ENCODE data around the gene MYO5A.

DNA sequence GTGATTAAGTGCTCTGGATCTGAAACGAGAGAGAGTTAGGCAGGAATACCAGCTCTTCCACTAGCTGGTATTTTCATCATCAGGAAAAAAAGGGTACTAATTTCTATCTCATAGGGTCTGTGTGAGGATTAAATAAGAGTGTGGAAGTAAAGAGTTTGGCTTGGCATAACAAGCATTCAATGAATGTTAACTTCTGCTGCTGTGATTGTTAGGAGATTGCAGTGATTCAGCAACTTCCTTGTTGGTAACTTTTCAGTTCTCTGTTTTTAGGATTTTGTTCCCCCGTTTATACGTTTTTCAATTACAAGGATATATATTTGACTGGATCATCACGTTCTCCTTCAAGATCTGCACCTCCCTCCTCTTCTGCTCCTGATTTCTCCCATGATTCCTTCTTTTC lies 167.2 kb downstream of the MYO5A start:
- TF ChIP-seq EZH2 (IDR thresholded peaks at IDR 0.05) (no peak), POLR2AphosphoS5 (IDR thresholded peaks at IDR 0.05; ENCODE audit: low read depth, low read length) (no peak), ZNF274 (IDR thresholded peaks at IDR 0.05; ENCODE audit: low read depth, low read length) (no peak), TCF7L2 (IDR thresholded peaks at IDR 0.05; ENCODE audit: borderline replicate concordance, extremely low read depth, insufficient read depth, insufficient read length) (no peak), EZH2phosphoT487 (IDR thresholded peaks at IDR 0.05; ENCODE audit: borderline replicate concordance) (no peak), POLR2A (IDR thresholded peaks at IDR 0.05; ENCODE audit: borderline replicate concordance, extremely low read depth, insufficient read depth, insufficient read length) (no peak), SP1 (IDR thresholded peaks at IDR 0.05; ENCODE audit: low read depth) (no peak), SIN3A (IDR thresholded peaks at IDR 0.05; ENCODE audit: low read depth) (no peak), RAD21 (IDR thresholded peaks at IDR 0.05; ENCODE audit: low read depth) (no peak), JUND (IDR thresholded peaks at IDR 0.05) (no peak)
- TF ChIP-seq, protein P1, sequence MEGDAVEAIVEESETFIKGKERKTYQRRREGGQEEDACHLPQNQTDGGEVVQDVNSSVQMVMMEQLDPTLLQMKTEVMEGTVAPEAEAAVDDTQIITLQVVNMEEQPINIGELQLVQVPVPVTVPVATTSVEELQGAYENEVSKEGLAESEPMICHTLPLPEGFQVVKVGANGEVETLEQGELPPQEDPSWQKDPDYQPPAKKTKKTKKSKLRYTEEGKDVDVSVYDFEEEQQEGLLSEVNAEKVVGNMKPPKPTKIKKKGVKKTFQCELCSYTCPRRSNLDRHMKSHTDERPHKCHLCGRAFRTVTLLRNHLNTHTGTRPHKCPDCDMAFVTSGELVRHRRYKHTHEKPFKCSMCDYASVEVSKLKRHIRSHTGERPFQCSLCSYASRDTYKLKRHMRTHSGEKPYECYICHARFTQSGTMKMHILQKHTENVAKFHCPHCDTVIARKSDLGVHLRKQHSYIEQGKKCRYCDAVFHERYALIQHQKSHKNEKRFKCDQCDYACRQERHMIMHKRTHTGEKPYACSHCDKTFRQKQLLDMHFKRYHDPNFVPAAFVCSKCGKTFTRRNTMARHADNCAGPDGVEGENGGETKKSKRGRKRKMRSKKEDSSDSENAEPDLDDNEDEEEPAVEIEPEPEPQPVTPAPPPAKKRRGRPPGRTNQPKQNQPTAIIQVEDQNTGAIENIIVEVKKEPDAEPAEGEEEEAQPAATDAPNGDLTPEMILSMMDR (IDR thresholded peaks at IDR 0.05 in 2 of 3, conservative IDR thresholded peaks at IDR 0.05 in 1 of 3; ENCODE audit: borderline replicate concordance in 1 of 3, insufficient read depth in 1 of 3, low read depth in 2 of 3, low read length in 2 of 3) = no peak
- TF ChIP-seq, protein P2, sequence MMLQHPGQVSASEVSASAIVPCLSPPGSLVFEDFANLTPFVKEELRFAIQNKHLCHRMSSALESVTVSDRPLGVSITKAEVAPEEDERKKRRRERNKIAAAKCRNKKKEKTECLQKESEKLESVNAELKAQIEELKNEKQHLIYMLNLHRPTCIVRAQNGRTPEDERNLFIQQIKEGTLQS (IDR thresholded peaks at IDR 0.05) = no peak
- TF ChIP-seq, protein P3, sequence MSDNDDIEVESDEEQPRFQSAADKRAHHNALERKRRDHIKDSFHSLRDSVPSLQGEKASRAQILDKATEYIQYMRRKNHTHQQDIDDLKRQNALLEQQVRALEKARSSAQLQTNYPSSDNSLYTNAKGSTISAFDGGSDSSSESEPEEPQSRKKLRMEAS (IDR thresholded peaks at IDR 0.05) = no peak

Measured in HCT116 (cell line).